Stromal cell of bone marrow (primary cell): ENCODE results near the gene BPIFA2.

ENCODE experiments used
- DNase-seq: peaks from one replicate; pipeline ENCODE4 v3.0.0-alpha.2; 2012; ENCODE audit warnings: low read depth

BPIFA2 gene

DNA sequence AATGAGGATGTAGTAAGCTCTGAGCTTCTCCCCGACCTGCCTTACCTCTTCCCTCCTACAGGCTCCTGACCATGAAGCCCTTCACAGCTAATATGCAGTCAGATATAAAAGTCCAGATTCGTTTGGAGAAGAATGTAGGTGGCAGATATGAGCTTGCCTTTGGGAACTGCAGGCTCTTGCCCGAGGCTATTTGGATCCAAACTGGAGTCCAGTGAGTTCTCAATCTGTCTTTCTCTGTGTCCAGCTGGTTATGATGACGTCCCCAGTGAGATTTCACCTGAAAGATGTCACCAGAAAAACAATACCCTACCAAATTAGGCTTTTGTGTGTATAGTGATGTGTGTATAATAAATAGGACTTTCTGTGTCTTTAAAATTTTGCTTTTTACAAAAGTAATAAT is 34.5 kb downstream of the BPIFA2 start:
- DNase-seq: no peak

- no peak for DNase-seq
Measured at GRCh38 chr20:33203444-33203843, 35.5 kb downstream of the BPIFA2 start.

- peak; percentile 35 for DNase-seq
Measured at GRCh38 chr20:33209789-33210188, 41.8 kb downstream of the BPIFA2 start.

DNA sequence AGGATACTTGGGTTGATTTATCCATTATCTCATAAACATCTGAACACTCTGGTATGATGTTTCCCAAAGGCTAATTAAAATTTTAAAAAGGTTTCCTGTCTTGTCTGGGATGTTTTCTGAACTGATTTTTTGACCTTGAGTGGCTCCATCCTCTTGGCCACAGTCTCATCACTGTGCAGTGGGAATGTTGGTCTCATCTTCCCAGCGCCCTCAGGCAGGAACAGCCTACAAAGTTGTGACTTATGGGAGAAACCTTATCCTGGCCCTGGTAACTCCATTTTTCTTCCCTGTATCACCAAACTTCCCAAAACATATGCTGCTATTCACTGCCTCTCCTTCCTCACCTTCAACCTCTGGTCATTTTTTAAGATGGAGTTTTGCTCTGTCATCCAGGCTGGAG is 42.4 kb downstream of the BPIFA2 start:
- no peak for DNase-seq

DNA sequence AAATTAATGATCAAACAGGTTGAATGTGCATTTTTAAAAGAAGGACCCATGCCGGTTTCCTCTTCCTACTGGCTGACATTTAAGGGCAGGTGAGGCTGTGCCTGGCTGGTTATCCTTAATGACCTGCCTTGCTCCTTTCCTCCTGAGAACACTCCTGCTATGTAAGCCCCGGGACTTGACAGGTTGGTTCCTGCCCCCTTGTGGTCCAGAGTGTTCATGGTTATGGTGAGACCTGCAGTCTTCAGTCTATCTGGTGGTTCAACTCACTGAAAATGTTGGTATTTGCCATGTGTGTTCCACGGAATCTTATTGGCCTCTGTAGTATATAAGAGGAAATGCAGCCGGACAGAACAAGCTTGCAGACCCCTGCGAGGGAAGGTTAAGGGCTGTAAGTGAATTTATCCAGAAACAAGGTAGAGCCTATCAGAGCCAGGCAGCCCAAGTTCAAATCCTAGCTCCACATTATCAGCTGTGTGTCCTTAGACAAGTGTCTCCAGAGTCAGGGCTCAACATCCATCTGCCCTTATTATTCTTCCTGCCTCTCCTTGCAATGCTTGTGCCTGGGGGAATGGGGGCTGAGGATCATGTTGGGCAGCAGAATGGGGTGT is 44.0 kb downstream of the BPIFA2 start:
- peak; percentile 13 for DNase-seq

DNA sequence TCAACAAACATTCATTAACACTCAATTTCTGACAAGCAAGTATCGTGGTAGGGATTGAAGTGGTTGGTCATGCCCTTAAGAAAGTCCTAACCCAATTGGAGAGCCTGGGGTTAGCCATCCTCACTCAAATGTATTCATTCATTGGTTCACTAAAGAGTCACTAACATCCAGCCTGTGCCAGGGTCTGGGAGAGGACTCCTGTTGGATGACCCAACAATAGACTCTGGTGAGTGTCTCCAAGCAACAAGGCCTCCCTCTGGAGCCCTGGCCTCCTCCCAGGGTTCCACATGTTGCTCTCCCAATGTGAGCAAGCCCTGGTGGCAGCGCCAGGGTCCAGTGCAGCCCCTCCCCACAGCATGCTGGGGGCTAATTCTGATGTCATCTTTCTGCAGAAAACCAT is 49.1 kb downstream of the BPIFA2 start, which contains the start of gene BPIFA3:
Gene BPIFA3 (plus strand): TSS at position 301 of the 400 bp plus-strand sequence. CDS start 185 bp downstream, outside the sequence.
- no peak for DNase-seq

GRCh38 chr20:33224399-33224798 is 56.4 kb downstream of the BPIFA2 start:
- DNase-seq: no peak

GRCh38 chr20:33229843-33230242 is 61.9 kb downstream of the BPIFA2 start:
- DNase-seq: no peak
